Right lobe of liver (tissue), 6 donors: Measurements from ENCODE around the gene MOB3B. TPM values are rescaled to one million over a fixed set of nuclear protein-coding genes. Genes with fewer than 3 reads are reported as not detected.

Experiments used
- ATAC-seq, 4 donors: fragments of 200-7000 bp; cut with Tn5 transposase; one replicate each; pipeline ENCODE4 v1.9.1; 2020; ENCODE audit warnings: mild to moderate bottlenecking in 4 of 4, moderate library complexity in 4 of 4
- DNase-seq, 3 donors: peaks; one replicate each; pipeline ENCODE4 v3.0.0-alpha.2; 2020
- H3K27ac ChIP-seq, 3 donors: fragments of 200-600 bp; one replicate each; pipeline ENCODE4 v1.8.0; 2022
- H3K27me3 ChIP-seq, 2 donors: fragments of 200-600 bp; one replicate each; pipeline ENCODE4 v1.8.0; 2022
- H3K36me3 ChIP-seq, 4 donors: fragments of 200-600 bp; sonication (generic) in 1 of 4; one replicate each; pipeline versions ENCODE4 v1.5.1 to v1.8.0; 2017 to 2022; ENCODE audit warnings: control low read depth in 1 of 4
- H3K4me1 ChIP-seq, 4 donors: fragments of 200-600 bp; sonication (generic) in 1 of 4; one replicate each; pipeline versions ENCODE4 v1.5.1 to v1.8.0; 2017 to 2022; ENCODE audit warnings: control low read depth in 1 of 4
- H3K4me3 ChIP-seq, 3 donors: fragments of 200-600 bp; one replicate each; pipeline ENCODE4 v1.8.0; 2022
- H3K9me3 ChIP-seq, 4 donors: fragments of 200-600 bp; sonication (generic) in 1 of 4; one replicate each; pipeline versions ENCODE4 v1.5.1 to v1.8.0; 2017 to 2022; ENCODE audit warnings: control low read depth in 1 of 4
- CTCF ChIP-seq, 4 donors: fragments of 200-600 bp in 3 of 4; fragments of 450-650 bp in 1 of 4; IDR thresholded peaks; one replicate each; pipeline versions ENCODE4 v1.5.1 to v1.8.0; 2016 to 2022; ENCODE audit warnings: antibody characterized with exemption in 4 of 4, mild to moderate bottlenecking in 2 of 4
- POLR2A ChIP-seq: fragments of 450-650 bp; IDR thresholded peaks from one replicate; pipeline ENCODE4 v1.6.1; 2017; ENCODE audit warnings: antibody characterized with exemption, mild to moderate bottlenecking
- WGBS: methylation state at CpG from one replicate; pipeline ENCODE4 v1.1.6; 2018; ENCODE audit warnings: low coverage, low lambda C conversion rate; ENCODE audit not compliant: insufficient coverage; ENCODE audit errors: missing lambda C conversion rate; 5-methylcytosine and 5-hydroxymethylcytosine counted together
- intact Hi-C, 2 donors: fragments of 100-400 bp; cut with DNase I; formaldehyde crosslinking; loops; one replicate each; pipeline versions ENCODE4 v1.11.2 to v1.14.1; 2022
- total RNA-seq, 6 experiments: library from RNA; depleted of rRNA in 2 of 6; stranded (reverse); fragments of >200 nt in 2 of 6; fragmentation: NEBNext Ultra II Directional in 3 of 6; extraction: Animal tissue kit (Norgen Biotek cat#: 25700) in 3 of 6; gene quantifications; one replicate each; pipeline versions ENCODE4 v1.1.0 to v1.2.4, GENCODE V29; 2016 to 2023
- donor health status: DM: no; HTN: yes; CAD: no.
- donor health status: DM: no; HTN: no; CAD: no.
- donor health status: DM: no; HTN: no; CAD: no.
- donor health status: DM: no; HTN: yes; CAD: no.
- donor health status: DM: no; HTN: yes; CAD: no.

The MOB3B gene
- total RNA-seq, 6 experiments from 2014 or later, result 1.0 to 2.4 (median 1.7) TPM

- TF ChIP-seq CTCF (IDR thresholded peaks at IDR 0.05), result no peak
- TF ChIP-seq POLR2A, result no peak
- H3K36me3 ChIP-seq, result peaks cover 0 to 9% (median 0%) of the 10 kb centered on the region in 4 donors
- peak overlapping the region in 2 of 3 donors; percentile 36 to 54 for H3K27ac ChIP-seq
- H3K9me3 ChIP-seq, result no peaks in the 10 kb centered on the region
- H3K27me3 ChIP-seq, result no peaks in the 10 kb centered on the region
- ATAC-seq (peak in 1 of 4 donors; percentile 14), DNase-seq (no peak)
- H3K4me3 ChIP-seq, result no peak overlapping the region
- intact Hi-C loops, result no loop called here
- H3K4me1 ChIP-seq, result peaks cover 0 to 15% (median 1%) of the 10 kb centered on the region in 4 donors
Measured at GRCh38 chr9:27565696-27566095, 36.1 kb upstream of the MOB3B start.

GRCh38 chr9:27564670-27565069 lies 35.1 kb upstream of the MOB3B start:
- TF ChIP-seq POLR2A (no peak), CTCF (IDR thresholded peaks at IDR 0.05) (no peak)
- intact Hi-C loops, result no loop called here
- WGBS, result 75% methylated on average over 1 of the region's 1 CpG
- DNase-seq, result no peak
- no peaks in the 10 kb centered on the region for H3K27me3 ChIP-seq
- no peak overlapping the region for H3K27ac ChIP-seq
- H3K36me3 ChIP-seq, result peaks cover 0 to 15% (median 0%) of the 10 kb centered on the region in 4 donors
- H3K4me1 ChIP-seq, result peaks cover 0 to 15% (median 1%) of the 10 kb centered on the region in 4 donors
- H3K9me3 ChIP-seq, result no peaks in the 10 kb centered on the region
- no peak overlapping the region for H3K4me3 ChIP-seq
- ATAC-seq, result peak in 3 of 4 donors; percentile 45 to 51 (median 50)

- TF ChIP-seq POLR2A, result no peak
- TF ChIP-seq CTCF (IDR thresholded peaks at IDR 0.05), result no peak
- no peak overlapping the region for H3K27ac ChIP-seq
- no peaks in the 10 kb centered on the region for H3K9me3 ChIP-seq
- ATAC-seq (no peak), DNase-seq (no peak)
- intact Hi-C loops, result no loop called here
- no peaks in the 10 kb centered on the region for H3K27me3 ChIP-seq
- H3K4me1 ChIP-seq, result peaks cover 0 to 15% (median 0%) of the 10 kb centered on the region in 4 donors
- no peak overlapping the region for H3K4me3 ChIP-seq
- peaks cover 0 to 15% (median under 1%) of the 10 kb centered on the region in 4 donors for H3K36me3 ChIP-seq
- 89% methylated on average over 4 of the region's 4 CpGs for WGBS
Measured at GRCh38 chr9:27563738-27564430, 34.3 kb upstream of the MOB3B start.

GRCh38 chr9:27561685-27562084 lies 32.1 kb upstream of the MOB3B start:
- 77% methylated on average over 3 of the region's 3 CpGs for WGBS
- Histone ChIP-seq H3K4me1 (peaks cover 0 to 13% (median 0%) of the 10 kb centered on the region in 4 donors), H3K27me3 (no peaks in the 10 kb centered on the region), H3K9me3 (no peaks in the 10 kb centered on the region), H3K4me3 (no peak overlapping the region), H3K27ac (no peak overlapping the region), H3K36me3 (peaks cover 0 to 25% (median 5%) of the 10 kb centered on the region in 4 donors)
- intact Hi-C loops, result no loop called here
- ATAC-seq, result no peak
- TF ChIP-seq POLR2A (no peak), CTCF (IDR thresholded peaks at IDR 0.05) (no peak)
- DNase-seq, result no peak
